ENCODE results near the gene TTC8.

Gene TTC8

DNA sequence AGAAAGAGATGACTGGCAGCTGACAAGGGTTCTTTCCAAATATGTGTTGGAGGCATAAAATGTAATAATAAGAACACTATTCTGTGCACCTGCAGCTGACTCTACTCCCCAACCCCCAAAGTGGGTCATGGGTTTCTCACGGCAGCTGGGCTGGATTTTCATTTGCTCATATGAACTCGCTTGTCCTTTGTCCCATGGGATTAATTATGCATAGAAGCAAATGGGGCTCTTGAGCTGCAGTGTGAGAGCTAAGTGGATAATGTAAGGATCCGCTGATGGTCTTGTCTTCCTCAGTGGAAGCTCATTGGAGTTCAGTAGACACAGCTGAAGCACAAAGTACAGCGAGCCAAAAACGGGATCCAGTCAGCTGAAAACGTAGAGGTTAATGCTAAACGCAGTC, 46.3 kb downstream of the TTC8 start:
- DNase-seq = no peak

DNA sequence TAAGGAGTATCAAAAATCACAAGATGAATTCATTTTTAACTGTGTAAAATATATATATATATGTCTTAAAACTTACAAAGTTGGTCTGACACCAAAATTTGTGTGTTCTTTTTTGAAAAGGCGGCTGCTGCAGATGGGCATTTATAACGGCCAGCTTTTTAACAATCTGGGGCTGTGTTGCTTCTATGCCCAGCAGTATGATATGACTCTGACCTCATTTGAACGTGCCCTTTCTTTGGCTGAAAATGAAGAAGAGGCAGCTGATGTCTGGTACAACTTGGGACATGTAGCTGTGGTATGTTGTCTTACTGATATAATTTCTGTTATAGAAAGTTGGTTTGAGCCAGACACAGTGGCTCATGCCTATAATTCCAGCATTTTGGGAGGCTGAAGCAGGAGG, 47.0 kb downstream of the TTC8 start:
- no peak for DNase-seq

DNA sequence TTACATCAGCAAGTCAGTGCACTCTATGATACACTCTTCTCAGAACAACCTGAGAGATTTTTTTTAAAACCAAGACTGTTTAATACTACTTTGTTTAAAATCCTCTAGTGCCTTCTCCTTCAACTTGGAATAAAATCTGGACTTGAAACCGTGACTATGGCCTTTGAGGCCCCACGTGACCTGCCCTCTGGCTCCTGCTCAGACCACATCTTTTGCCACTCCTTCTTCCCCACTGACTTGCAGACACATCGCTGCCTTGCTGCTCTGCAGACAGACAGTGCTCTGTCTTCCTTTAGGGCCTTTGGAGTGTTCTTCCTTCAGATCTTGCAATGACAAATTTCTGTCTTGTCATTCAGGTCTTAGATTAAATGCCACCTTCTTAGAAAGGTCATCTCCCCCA, 48.5 kb downstream of the TTC8 start:
- DNase-seq = no peak

DNA sequence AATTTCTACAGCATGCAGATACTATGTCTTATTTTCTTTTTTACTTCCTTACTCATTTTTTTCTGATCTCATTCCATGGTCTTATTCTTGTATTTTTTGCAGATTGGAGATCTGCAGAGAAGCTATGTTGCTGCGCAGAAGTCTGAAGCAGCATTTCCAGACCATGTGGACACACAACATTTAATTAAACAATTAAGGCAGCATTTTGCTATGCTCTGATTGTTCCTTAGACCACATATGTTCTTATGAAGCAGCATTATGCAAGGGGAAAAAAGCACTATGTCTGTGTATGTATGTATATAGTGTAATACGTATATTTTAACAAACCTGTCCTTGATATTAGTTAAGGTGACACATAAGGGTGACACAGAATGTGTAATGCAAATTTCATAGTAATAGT, 52.7 kb downstream of the TTC8 start:
- no peak for DNase-seq

DNA sequence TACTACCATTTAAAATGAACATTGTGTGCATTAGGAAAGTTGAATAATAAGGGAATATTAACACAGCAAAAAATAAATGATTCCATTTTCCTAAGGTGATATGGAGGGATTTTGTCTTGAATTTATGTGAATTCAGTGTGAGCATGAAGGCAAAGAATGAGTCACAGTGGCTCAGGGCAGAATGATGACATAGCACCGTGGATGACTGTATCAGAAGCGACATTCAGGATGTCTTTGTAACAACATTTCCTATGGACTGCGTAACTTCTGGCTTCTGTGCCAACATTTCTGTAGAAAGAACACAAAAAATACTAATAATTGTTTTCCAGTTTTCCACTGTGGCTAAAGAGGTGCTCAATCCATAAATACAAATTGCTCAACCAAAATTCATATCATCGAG, 54.6 kb downstream of the TTC8 start:
- DNase-seq = no peak

DNA sequence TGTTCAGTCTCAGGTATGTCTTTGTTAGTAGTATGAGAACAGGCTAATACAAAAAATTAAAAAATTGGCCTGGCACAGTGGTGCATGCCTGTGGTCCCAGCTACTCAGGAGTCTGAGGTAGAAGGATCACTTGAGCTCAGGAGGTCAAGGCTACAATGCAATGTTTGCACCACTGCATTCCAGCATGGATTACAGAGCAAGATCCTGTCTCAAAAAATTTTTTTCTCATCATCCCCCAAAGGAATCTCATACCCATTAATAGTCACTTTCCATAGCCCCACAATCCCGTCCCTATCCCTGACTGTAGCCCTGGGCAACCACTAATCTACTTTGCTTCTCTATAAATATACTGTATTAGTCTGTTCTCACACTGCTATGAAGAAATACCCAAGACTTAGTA, 57.8 kb downstream of the TTC8 start:
- no peak for DNase-seq

DNA sequence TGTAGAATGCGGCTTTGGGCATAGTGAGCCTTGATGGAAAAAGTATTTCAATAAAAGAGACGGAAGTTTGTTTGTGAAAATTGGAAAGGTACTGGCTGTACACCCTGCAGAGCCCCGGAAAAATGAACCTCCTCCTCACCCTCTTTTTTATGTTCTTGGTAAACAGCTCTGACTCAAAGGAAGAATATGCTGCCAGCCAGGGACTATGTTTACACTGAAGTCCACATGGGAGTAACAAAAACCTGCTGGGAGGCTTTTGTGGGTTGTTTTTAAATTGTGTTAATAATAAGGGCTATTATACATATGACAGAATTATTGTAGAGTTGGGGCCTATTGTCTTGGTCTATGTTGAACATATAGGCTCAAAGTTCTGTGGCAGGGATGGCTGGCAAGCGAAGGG, 70.7 kb downstream of the TTC8 start:
- DNase-seq = no peak

DNA sequence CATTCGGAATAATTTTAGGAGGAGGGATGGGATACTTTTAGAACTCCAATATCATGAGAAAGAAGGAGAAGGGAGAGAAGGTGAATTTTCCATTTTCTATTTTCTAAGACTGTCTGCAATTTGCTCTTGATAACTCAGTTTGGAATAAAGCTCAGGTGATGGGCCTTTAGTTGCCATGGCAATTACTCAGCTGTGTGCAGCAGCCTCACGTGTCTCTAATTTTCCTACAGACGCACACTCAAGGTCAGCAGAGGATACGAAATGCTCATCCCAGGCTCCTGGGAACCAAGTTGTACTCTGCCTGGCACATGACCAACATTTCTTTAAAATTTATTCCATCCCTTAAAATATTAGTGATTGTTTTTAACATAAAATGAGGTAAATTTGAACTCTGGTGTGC, 76.7 kb downstream of the TTC8 start:
- DNase-seq = no peak

DNA sequence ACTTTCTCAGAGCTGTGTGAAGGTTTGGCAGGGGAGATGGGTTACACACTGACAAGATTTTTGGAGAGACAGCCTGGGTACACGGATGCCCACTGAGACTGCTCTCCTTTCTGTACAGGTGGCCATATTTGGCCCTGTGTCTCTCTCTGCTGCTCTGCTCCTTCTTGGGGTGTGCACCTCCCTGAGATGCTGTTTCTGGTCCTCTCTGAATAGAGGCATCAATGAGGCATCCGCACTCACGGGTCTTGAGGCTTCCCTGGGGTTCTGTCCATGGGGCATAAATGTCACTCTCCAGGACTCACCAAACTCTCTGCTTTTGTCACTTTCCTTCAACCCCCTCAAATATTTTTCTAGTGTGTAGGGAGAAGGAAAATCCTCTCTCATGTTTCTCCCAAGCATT, 77.5 kb downstream of the TTC8 start:
- DNase-seq = no peak

DNA sequence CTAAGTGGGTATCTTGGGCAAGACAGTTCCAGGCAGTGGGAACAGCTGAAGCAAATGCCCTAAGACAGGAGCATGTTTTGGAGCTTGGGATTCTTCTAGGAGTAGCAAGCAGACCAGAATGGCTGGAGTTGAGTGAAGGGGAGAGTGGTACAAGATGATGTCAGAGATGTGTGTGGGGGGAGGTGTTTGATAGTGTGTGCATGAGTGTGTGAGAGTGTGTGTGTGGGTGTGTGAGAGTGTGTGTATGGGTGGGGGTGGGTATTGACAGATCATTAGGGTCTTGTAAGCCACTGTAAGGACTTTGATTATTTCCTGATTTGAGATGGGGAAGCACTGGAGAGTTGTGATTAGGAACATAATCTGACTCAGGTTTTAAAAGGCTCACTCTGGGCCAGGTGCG, 78.4 kb downstream of the TTC8 start:
- no peak for DNase-seq

DNA sequence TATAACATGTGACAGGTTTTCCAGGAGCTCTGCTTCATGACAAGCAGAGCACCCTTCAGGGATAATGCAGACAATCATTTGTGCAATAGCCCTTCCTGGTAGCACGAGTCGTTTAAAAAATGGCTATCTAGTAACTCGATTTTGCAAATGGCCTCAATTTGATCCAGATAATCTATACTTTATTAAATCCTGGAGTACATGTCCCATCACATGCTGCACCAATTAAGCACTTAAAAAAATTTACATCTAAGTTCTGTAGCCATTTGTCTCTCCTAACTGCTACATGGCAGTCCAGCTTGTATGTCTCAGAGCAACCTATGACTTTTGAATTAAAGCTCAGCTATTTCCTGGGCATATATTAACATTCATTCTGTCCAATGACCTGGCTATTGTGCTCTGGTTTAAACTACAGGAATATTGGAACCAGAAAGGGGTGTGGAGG, 79.8 kb downstream of the TTC8 start:
- DNase-seq = no peak

DNA sequence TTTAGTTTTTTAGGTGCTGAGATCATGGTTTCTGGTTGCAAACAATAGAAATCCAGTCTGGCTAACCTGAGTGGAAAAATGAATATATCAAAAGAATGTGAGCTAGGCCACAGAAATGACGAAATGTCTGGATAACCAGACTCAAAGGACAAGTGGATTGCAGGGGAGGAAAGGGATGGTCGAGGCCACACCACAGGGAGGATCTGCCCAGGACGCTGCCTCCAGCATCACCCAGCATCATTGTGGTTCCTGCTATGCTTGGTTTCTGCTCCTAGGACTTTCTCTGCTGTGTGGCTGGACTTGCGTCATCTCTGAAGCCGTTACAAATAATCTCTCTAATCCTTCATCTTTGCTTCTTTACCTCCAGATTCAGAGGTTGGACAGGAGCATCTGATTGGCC, 80.4 kb downstream of the TTC8 start:
- DNase-seq = no peak

DNA sequence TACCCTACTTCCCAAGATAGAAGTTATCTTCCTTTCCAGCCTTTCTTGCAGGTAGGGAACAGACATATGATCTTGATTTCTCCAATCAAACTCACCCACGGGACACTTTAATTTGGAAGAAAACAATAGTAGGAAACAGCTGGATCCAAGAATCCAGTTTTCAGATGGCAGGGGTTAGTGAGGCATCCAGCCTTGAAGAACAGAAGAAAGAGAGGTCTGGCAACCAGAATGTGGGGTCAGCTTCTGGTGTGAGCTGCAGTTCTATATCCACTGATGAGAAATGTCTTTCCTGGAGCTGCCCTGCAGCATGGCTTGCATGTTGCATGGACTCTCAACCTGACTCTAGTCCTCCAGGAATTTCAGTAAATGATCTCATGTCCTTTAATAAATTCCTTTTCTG, 83.8 kb downstream of the TTC8 start:
- DNase-seq = no peak

DNA sequence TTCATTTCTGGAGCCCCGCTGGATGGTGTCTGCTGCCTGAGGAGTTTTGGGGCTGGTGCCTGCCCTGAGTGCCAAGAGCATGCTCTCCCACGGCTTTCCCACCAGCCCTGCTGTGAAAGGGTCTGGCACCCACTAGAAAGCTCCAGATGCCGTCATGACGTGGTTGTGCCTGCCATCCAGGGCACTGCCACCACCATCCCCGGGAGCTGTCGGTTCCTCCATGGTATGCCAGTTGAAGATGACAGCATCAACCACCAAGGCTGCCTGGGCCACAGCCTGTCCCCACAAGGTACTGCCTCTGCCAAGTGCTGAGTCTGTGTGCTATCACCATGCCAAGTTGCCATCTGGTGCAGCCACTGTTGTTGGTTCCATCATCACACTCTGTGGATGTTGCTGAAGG, 85.9 kb downstream of the TTC8 start:
- no peak for DNase-seq

DNA sequence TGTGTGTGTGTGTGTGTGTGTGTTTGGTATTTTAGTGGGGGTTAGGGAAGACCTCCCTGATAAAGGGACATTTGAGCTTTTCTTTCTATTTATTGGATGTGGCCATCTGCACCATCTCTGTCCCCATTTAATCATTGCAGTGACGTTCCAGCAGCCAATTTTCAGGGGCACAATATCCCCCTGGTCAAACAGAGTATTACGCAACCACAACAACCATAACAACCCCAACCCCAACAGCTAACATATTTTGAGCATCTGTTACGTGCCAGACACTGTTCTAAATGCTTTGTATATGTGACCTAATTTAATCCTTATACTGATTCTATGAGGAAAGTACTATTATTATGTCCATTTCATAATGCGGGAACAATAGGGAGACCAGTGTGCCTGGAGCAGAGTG, 87.4 kb downstream of the TTC8 start:
- DNase-seq = no peak

DNA sequence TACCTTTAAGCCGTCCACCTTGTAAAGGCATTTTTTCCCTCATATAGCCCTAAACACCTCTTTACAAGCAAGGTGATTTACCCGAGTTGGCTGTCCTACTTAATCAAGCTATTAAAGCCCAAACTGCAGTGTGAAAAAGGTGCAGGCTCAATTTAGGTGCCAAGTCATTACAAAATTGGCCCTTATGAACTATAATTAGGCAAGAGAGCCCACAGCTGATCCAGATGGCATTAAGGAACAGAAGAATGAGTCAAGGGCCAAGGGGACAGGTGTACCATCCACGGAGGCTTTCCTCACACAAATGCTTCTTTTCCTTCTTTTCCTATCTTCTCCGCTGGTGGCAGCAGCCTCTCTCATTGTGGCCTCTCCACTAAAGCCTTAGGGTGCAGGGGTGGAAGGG, 90.5 kb downstream of the TTC8 start:
- DNase-seq = no peak

DNA sequence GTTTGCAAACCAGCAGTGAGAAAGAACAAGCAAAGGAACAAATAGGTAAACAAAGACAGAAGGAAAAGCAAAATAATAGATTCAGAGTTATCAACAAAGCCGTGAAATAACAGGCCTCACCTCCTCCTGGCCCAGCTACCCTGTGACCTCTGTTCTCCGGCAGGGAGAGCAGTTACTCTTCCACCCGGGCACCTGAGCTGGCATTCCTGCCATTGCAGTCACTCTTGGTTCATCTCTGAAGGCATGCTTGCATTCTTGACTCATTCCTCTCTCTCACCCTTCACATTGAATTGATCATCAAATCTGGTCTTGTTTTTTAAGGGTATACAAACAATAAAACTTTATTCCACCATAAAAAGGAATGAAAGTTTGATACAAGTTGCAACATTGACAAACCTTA, 95.1 kb downstream of the TTC8 start:
- no peak for DNase-seq
